Inferior parietal cortex (tissue), 1 donor: ENCODE measurements around the gene ELF1.

ENCODE experiments used
- DNase-seq: peaks from one replicate; pipeline ENCODE4 v3.0.0-alpha.2; 2016; ENCODE audit errors: extremely low spot score

The ELF1 gene

GRCh38 chr13:41006978-41007743 lies 12.0 kb downstream of the ELF1 start:
- no peak for DNase-seq

- DNase-seq, result no peak
Measured at GRCh38 chr13:41006306-41006705, 12.8 kb downstream of the ELF1 start.

- DNase-seq, result no peak
Measured at GRCh38 chr13:41005704-41006103, 13.4 kb downstream of the ELF1 start.

- DNase-seq, result no peak
Measured at GRCh38 chr13:41004875-41005693, 14.0 kb downstream of the ELF1 start.

GRCh38 chr13:41002606-41003005 lies 16.5 kb downstream of the ELF1 start:
- DNase-seq, result no peak

GRCh38 chr13:41001695-41002094 lies 17.4 kb downstream of the ELF1 start:
- DNase-seq, result no peak

GRCh38 chr13:40999416-40999815 lies 19.7 kb downstream of the ELF1 start:
- no peak for DNase-seq

- DNase-seq, result no peak
Measured at GRCh38 chr13:40996426-40997092, 22.6 kb downstream of the ELF1 start.

GRCh38 chr13:40995997-40996396 lies 23.1 kb downstream of the ELF1 start:
- no peak for DNase-seq

GRCh38 chr13:40994581-40995230 lies 24.4 kb downstream of the ELF1 start:
- DNase-seq, result no peak

- DNase-seq, result no peak
Measured at GRCh38 chr13:40993987-40994386, 25.1 kb downstream of the ELF1 start.

GRCh38 chr13:40992678-40993518 lies 26.2 kb downstream of the ELF1 start:
- no peak for DNase-seq

GRCh38 chr13:40987606-40988280 lies 31.4 kb downstream of the ELF1 start:
- DNase-seq, result no peak

- peak; percentile 45 for DNase-seq
Measured at GRCh38 chr13:40986101-40986856, 32.8 kb downstream of the ELF1 start.

- no peak for DNase-seq
Measured at GRCh38 chr13:40985381-40986100, 33.6 kb downstream of the ELF1 start.

- DNase-seq, result peak; percentile 55
Measured at GRCh38 chr13:40984668-40985366, 34.3 kb downstream of the ELF1 start.

GRCh38 chr13:40983725-40984667 lies 35.1 kb downstream of the ELF1 start:
- DNase-seq, result no peak
